C4-2B (cell line): Measurements from ENCODE around the gene AKR1C2.

Source experiments
- CTCF ChIP-seq: fragments of 450-650 bp; conservative IDR thresholded peaks from 2 replicates; pipeline ENCODE4 v1.5.1; 2017; ENCODE audit warnings: mild to moderate bottlenecking
- ZFX ChIP-seq: fragments of 450-650 bp; IDR thresholded peaks from 2 replicates; pipeline ENCODE4 v1.6.1; 2017

- TF ChIP-seq CTCF (no peak), ZFX (no peak)
These were observed 56.5 kb downstream of the AKR1C2 start for GRCh38 chr10:4947039-4947634.
